ENCODE measurements around the gene NEB.
"Not testable (repeated sequence)": the region's sequence is repeated elsewhere in the genome, so short reads cannot be mapped to it uniquely, and the experiment has no call there.

Gene NEB

DNA sequence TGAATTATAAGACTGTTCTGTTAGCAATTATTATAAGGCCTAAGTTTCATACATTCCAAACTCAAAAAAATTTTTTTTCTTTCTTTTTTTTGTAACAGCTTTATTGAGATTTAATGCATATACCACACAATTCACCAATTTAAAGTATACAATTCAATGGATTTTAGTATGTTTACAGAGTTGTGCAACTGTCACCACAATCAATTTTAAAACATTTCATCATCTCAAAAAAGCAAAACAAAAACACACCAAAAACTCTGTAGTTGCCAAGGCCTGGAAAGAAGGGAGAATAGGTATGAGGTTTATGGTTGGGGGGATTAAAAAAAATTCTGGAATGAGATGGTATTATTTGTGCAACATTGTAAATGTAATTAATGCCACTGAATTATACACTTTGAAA is 36.1 kb downstream of the NEB start:
- not testable (repeated sequence) for DNase-seq

- no peak for DNase-seq
Observed at GRCh38 chr2:151695778-151696177, 38.5 kb downstream of the NEB start.

- no peak for DNase-seq
Observed at GRCh38 chr2:151691631-151692030, 42.6 kb downstream of the NEB start.

DNA sequence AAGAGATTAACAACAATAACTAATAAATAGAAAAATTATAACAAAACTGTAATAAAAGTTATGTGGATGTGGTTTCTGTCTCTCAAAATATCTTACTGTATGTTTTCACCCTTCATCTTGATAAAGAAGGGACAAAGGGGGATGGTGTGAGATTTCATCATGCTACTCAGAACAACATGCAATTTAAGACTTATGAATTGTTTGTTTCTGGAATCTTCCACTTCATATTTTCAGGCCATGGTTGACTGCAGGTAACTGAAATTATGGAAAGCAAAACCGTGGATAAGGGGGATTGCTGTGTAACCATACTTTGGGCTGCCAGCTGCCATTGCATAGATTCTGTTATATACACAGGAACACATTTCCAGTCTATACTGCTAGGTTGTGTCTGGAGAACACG is 45.6 kb downstream of the NEB start:
- DNase-seq: no peak

DNA sequence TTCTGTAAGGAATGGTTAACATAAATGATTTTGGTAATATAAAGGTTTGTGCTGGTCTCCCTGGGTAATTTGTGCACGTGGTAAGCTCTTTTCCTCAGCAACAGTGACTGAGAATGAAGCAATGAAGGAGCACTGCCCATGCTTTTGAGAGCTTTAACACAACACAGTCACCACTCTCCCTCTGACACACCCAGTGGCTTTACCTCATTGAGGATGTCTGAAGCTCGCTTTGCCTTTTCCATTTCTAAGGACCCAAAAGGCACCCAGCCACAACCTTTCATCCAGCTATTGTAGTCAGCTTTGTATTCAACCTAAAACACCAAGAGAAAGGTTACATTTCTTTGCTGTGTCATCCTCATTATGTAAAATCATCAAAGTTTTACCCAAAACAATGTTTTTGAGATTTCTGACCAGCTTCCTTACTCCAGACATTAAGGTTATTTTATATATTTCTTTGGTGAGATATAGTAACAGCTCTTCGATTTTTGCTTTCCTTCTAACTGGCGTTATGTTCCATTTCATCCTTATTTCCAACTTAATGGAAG is 51.7 kb downstream of the NEB start:
- no peak for DNase-seq

- no peak for DNase-seq
Observed at GRCh38 chr2:151681051-151681450, 53.2 kb downstream of the NEB start.

GRCh38 chr2:151679994-151680393 is 54.3 kb downstream of the NEB start:
- DNase-seq: no peak

DNA sequence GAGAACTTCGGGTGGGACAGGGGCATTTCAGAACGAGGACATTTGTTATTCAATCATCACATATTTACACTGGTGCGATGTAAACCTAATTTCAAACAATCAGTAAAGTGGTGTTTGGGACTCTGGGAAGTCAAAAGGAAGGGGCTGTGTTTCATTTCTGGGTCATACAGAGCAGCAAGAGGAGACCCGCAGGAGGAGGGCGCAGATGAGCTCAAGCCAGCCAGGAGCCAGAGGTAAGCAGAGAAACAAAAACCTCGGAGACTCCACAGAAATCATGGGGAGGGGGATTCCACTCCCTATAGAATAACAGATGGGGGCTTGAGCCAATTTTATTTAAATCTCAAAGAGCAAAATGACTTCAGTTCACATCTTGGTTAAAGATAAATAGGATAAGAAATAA is 55.4 kb downstream of the NEB start:
- no peak for DNase-seq

GRCh38 chr2:151673016-151673415 is 61.3 kb downstream of the NEB start:
- no peak for DNase-seq

GRCh38 chr2:151672277-151672676 is 62.0 kb downstream of the NEB start:
- DNase-seq: no peak

GRCh38 chr2:151670846-151671597 is 63.3 kb downstream of the NEB start:
- no peak for DNase-seq

DNA sequence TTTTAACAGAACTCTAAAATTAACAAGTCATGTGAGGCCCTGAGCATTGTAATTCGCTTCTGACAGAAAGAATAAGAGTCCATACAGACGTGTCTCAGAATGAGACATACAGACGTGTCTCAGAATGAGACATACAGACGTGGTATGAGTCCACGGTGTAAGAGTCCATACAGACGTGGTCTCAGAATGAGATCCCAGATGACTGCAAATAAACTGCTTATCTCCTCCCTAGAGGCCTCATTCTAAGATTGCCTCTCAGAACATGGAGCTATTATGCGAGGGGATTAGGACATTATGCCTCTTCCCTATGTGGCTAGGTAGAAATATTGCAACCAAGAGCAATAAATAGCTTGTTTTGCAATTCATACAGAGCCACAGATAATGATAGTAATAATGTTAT is 63.9 kb downstream of the NEB start:
- DNase-seq: no peak

- DNase-seq: no peak
Observed at GRCh38 chr2:151669585-151670081, 64.6 kb downstream of the NEB start.

DNA sequence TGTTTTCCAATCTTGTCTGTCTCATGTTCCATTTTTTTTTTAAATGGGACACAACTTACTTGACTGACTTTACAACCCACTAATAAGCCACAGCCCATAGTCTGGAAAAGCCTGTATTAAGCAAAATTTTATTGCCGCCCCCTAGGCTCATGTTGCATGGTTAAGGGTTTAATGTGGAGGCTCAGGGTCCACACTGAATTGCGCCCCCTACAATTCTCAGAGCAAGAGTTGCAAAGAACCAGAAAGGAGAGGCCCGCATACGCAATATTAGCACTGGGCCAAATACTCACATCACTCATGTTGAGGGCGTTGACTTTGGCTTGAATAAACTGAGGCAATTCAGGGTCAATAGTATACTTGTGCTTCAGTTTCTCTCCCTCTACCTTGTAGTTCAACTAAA is 65.5 kb downstream of the NEB start:
- DNase-seq: no peak

DNA sequence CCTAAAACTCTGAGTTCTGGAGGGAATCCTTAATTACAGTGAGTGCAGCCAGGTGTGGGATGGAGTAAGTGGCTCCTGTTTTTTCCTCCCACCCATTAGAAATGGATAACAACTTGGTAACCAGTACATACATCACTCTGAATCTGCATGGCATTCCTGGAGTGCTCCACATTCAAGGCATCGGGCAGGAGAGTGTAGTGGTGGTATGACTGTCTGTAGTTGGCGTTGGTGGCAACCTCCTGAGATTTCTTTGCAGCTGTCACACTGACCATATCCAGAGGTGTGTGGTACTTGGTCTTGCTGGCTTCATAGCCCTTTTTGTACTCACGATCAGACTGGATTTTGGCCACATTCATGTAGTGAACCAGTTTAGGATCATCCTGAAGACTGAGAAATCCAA is 68.3 kb downstream of the NEB start:
- DNase-seq: no peak

GRCh38 chr2:151664520-151664919 is 69.8 kb downstream of the NEB start:
- no peak for DNase-seq

DNA sequence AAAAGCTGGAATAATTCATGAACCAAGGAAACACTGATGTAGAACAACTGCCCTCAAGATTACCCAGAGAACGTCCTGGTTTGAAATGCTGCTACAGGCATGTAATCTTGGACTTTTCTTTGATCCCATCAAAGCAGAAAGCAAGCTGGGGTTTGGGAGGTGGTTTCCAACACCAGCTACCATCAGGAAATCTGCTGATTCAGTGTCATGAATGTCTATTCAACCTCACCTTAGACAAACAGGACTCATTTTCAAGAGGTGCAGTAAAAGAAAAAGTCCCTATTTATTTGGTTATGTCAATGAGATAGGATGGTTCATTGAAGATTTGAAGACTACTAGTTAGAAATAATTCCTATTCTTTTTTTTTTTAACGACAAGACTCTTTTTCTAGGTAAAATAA is 72.7 kb downstream of the NEB start:
- DNase-seq: no peak

DNA sequence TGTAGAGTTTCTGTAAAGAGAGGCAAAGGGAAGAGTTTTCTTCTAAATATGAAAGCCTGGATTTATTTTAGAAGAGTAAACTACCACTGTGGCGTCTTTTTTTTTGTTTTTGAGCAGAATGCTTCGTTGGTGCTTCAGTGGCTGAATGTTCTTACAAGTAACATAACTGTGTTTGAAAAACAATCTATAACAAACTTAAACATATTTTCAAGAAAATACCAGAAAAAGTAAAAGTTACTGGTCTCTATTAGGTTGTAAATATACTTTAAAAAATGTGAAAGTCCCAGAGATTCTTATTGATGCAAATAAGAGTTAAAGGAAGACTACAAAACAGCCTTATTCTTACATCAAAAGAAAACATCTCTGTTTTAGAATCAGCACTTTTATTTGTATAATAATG is 76.2 kb downstream of the NEB start:
- no peak for DNase-seq

GRCh38 chr2:151657667-151658076 is 76.6 kb downstream of the NEB start:
- no peak for DNase-seq

GRCh38 chr2:151655663-151656398 is 78.4 kb downstream of the NEB start:
- DNase-seq: no peak

DNA sequence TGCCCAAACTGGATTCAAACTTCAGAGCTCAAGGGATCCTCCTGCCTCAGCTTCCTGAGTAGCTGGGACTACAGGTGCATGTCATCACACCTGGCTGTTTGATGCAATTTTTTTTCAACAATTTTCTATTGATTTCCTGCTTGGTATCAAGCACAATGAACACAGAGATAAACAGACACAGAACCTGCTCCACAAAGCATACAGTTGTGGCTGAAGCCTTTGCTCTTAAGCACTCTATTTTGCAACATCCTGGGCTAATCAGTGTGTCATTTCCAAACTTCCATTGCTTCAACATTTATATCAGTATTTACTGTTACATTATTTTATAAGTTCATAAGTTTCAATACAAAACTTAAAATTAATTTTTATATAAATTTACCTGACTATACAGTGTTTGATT is 79.4 kb downstream of the NEB start:
- DNase-seq: no peak

- DNase-seq: no peak
Observed at GRCh38 chr2:151654085-151654484, 80.2 kb downstream of the NEB start.

DNA sequence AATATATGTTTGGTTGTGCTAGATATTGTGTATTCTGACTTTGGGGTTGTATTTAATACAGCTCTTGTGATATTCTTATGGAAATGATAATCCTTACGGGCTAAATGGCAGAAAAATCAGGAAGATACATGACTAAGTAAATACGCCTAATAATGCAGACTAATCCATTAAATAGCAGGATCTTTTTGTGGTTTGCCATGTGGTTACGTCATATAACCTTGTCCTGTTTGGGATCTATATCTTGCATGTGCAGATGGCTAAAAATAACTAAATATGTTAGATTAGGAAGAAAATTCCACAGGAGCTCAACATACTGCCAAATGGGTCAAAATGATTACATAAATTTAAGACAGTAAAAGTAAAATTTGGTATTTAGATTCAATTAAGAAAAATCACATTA is 83.0 kb downstream of the NEB start:
- no peak for DNase-seq

GRCh38 chr2:151650456-151650855 is 83.8 kb downstream of the NEB start:
- no peak for DNase-seq

Measured in femur (tissue), 1 donor.